Fibroblast of mammary gland (primary cell): ENCODE results near the gene LCORL.
"Not testable (repeated sequence)": the region's sequence is repeated elsewhere in the genome, so short reads cannot be mapped to it uniquely, and the experiment has no call there.

ENCODE experiments used
- DNase-seq: peaks from one replicate; pipeline ENCODE4 v3.0.0-alpha.2; 2010; ENCODE audit warnings: low read depth
- H3K4me3 ChIP-seq: 2 replicates; pipeline ENCODE4 v1.5.1; 2011; ENCODE audit warnings: low read depth, mild to moderate bottlenecking, low read length, moderate library complexity; ENCODE audit not compliant: control insufficient read depth
- TF ChIP-seq, protein P1 (sequence below): conservative IDR thresholded peaks from 2 replicates; pipeline ENCODE4 v1.5.1; 2011; ENCODE audit warnings: low read depth, low read length, inconsistent platforms; ENCODE audit not compliant: control insufficient read depth, insufficient read depth

LCORL gene

DNA sequence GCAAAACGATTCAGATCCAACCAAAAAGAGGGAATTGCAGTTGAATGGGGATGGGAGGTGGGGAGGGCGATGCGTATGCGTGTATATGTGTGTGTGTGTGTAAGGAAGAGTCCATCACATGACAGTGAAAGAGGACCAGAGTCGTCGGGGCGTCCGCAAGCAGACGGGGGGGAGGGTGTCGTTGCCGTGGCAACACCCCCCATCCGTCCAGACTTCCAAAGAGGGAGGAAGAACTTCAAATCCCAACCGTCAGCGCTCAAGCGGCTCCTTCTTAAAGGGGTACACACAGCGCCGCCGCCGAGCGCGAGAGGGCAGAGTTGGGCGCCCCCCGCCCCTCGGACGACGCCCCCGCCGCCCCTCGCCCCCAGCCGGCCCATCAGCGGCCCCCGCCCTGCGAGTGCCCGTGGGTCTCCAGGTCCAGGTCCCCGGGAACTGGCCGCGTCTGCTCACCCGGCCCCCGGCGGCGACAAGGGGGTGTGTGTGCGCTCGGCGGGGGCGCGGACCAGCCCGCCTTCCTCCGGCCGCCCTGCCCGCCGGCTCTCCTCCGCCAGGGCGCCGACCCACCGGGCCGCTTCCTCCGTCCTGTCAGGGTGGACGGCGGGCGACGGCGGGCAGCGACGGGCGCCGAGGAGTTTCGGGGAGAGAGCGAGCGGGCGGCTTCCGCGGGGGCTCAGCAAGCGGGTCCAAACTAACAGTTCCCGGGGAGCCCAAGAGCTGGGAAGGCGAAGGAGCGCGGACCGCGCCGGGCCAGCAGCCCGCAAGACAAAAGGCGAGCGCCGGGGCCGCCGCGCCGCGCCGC is 685 bp downstream of the LCORL start:
- DNase-seq, result peak; percentile 87
- TF ChIP-seq, protein P1, sequence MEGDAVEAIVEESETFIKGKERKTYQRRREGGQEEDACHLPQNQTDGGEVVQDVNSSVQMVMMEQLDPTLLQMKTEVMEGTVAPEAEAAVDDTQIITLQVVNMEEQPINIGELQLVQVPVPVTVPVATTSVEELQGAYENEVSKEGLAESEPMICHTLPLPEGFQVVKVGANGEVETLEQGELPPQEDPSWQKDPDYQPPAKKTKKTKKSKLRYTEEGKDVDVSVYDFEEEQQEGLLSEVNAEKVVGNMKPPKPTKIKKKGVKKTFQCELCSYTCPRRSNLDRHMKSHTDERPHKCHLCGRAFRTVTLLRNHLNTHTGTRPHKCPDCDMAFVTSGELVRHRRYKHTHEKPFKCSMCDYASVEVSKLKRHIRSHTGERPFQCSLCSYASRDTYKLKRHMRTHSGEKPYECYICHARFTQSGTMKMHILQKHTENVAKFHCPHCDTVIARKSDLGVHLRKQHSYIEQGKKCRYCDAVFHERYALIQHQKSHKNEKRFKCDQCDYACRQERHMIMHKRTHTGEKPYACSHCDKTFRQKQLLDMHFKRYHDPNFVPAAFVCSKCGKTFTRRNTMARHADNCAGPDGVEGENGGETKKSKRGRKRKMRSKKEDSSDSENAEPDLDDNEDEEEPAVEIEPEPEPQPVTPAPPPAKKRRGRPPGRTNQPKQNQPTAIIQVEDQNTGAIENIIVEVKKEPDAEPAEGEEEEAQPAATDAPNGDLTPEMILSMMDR, result no peak
- H3K4me3 ChIP-seq, result peak overlapping the region; percentile 94

DNA sequence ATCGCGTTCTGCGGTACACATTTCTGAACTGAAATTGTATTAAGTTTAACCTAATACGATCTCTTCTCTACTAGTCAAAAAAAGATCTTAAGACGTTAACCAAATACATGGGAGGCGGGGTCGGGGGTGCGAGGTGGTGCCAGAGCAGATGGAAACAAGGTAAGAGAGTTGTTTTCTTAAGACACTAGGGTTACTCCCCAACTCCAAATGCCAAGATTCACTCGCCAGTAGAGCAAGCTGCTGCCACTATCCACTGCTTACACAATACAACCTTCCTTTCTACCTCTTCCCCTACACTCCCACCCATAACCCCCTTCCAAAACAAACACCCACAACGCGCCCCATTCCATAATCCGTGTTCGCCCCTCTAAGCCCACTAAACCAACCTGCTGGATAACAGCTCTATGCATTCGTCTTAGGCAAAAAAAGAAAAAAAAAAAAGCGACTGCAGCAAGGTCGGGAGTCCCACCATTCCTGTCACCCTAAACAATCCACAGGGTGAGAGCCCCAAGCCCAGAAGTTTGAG is 1.3 kb downstream of the LCORL start:
- DNase-seq, result peak; percentile 32

DNA sequence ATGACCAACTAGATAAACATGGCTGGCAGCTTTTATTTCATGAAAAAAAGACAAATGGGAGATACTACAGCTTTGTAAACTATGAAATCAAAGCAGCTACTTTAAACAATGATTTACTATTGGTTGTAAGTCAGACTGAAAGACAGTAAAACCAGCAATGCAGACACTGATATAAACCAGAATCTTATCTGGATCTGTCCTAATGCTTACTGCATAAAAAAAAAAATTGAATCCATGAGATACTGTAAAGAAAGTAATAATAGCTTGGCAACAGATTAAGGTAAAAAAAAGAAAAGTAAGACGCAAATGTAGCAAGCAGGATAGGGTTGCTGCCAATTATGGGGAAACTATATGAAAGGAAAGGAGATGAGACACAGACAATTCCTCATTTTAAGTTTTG is 7.3 kb downstream of the LCORL start:
- no peak overlapping the region for H3K4me3 ChIP-seq
- no peak for DNase-seq
- TF ChIP-seq, protein P1, result no peak

More for the DNA sequence above, 1.3 kb downstream of the LCORL start:
- TF ChIP-seq, protein P1, result no peak
- H3K4me3 ChIP-seq, result peak overlapping the region; percentile 94

DNA sequence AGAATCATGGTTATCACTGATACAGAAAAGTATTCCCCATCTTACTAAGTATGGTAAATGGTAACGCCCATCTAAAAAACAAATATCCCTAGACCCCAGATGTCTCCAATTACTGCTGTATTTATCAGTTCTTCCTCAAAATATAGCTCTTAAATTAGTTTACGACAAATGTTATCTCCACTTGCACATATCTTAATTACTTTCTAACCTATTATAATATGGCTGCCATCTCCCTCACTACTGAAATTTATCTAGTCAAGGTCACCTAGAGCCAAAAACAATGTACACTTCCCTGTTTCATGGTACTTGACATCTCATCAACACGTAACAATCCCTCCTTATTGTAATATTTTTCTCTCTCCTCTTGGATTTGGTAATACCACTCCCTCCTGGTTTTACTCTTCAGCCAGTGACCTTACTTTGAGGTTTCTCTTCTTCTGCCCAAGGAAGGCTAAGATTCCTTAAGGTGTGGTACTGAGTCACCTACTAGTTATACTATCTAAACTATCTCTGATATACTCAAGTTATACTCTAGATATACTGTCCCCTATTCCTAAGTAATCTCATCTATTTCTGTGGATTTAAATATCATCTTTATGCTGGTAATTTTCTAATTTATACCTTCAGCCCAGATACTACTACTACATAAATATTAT is 8.6 kb downstream of the LCORL start:
- TF ChIP-seq, protein P1, result no peak
- DNase-seq, result no peak
- H3K4me3 ChIP-seq, result no peak overlapping the region

DNA sequence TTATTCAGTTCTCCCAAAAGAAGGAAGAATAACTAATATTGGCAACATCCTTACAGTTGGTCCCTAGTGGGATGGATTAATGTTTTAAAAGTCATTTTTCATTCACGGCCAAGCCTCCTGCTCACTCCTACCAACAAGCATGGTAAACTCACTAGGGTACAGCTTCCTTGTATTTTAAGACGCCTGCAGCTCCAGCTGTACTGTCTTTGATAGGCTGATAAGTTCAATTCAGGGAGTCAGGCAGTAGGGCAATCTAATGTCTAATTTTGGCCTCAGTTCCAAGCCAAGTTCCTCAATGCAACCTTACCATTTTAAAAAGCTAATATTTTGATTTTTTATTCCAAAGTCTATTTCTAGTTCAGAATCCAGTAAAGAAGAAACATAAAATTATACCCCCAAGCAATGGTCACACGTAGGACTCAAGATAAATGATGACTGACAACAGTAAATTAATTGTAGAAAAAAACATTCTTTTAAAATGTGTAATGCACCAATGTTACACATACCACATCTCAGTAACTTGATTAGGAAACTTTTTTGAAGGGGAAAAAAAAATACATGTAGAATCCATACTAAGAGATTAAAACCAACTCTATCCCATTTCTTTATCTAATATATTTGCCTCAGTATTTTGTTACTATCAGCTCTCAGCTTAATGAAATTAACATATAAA is 9.3 kb downstream of the LCORL start:
- no peak overlapping the region for H3K4me3 ChIP-seq
- TF ChIP-seq, protein P1, result no peak
- DNase-seq, result no peak

DNA sequence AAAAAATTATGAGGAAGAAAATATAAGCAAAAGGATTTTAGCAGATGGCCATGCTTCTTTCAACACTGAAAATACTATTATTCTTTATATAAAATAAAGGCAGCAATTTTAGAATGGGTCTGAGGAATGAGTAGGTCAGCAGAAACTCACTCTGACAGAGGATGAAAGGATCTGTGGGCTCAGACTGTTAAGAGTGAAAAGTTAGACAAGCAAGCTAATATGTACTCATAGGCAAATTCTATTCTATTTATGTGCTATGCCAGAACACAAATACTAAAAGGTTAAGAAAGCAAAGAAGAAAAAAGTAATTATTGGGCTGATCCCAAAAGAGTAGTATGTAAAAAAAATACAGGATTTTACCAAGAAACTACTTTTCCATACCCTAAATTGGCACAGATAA is 13.9 kb downstream of the LCORL start:
- DNase-seq, result no peak
- H3K4me3 ChIP-seq, result no peak overlapping the region
- TF ChIP-seq, protein P1, result no peak

DNA sequence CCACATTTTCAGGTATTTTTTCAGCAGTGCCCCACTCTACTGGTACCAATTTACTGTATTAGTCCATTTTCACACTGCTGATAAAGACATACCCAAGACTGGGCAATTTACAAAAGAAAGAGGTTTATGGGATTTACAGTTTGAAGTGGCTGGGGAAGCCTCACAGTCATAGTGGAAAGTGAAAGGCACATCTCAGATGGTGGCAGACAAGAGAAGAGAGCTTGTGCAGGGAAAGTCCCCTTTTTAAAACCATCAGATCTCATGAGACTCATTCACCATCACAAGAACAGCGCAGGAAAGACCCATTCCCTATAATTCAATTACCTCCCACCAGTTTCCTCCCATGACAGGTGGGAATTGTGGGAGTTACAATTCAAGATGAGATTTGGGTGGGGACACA is 15.1 kb downstream of the LCORL start:
- not testable (repeated sequence) for DNase-seq, H3K4me3 ChIP-seq
